ENCODE data around the gene RALGAPB.

RALGAPB gene

GRCh38 chr20:38588303-38588702 lies 115.7 kb downstream of the RALGAPB start:
- no peaks in the 10 kb centered on the region for H3K27me3 ChIP-seq (ENCODE audit: low read length)
- no peaks in the 10 kb centered on the region for H4K20me1 ChIP-seq (ENCODE audit: low read depth, low read length)
- no peaks in the 10 kb centered on the region for H3K9me3 ChIP-seq (ENCODE audit: insufficient read depth, low read length)
- H3K4me3 ChIP-seq (ENCODE audit: insufficient read depth, low read length, poor library complexity, severe bottlenecking): no peak overlapping the region
- TF ChIP-seq CTCF (IDR thresholded peaks at IDR 0.05; ENCODE audit: insufficient read depth, low read length, poor library complexity, severe bottlenecking): no peak
- no peak for TF ChIP-seq EZH2phosphoT487 (conservative IDR thresholded peaks at IDR 0.05; ENCODE audit: low read length)
- no peaks in the 10 kb centered on the region for H3K9me2 ChIP-seq (replicated peaks; ENCODE audit: insufficient read depth, low read length)
- no peak overlapping the region for H2AFZ ChIP-seq (ENCODE audit: low read depth, low read length, severe bottlenecking)
- H3K9ac ChIP-seq (ENCODE audit: low read length): no peak overlapping the region
- H3F3A ChIP-seq (ENCODE audit: insufficient read depth): no peaks in the 10 kb centered on the region
- H3K27ac ChIP-seq (ENCODE audit: low read depth, low read length): no peak overlapping the region
- no peak overlapping the region for H3K4me2 ChIP-seq (ENCODE audit: low read depth, low read length, poor library complexity, severe bottlenecking)
- no peaks in the 10 kb centered on the region for H3K79me2 ChIP-seq (ENCODE audit: insufficient read depth, low read length)
- H3K36me3 ChIP-seq (ENCODE audit: low read length): no peaks in the 10 kb centered on the region

GRCh38 chr20:38589351-38589750 lies 116.7 kb downstream of the RALGAPB start:
- TF ChIP-seq CTCF (IDR thresholded peaks at IDR 0.05; ENCODE audit: insufficient read depth, low read length, poor library complexity, severe bottlenecking) (no peak), EZH2phosphoT487 (conservative IDR thresholded peaks at IDR 0.05; ENCODE audit: low read length) (no peak)
- Histone ChIP-seq H3K36me3 (ENCODE audit: low read length) (no peaks in the 10 kb centered on the region), H2AFZ (ENCODE audit: low read depth, low read length, severe bottlenecking) (no peak overlapping the region), H3K4me2 (ENCODE audit: low read depth, low read length, poor library complexity, severe bottlenecking) (no peak overlapping the region), H3K27ac (ENCODE audit: low read depth, low read length) (no peak overlapping the region), H3K79me2 (ENCODE audit: insufficient read depth, low read length) (no peaks in the 10 kb centered on the region), H3F3A (ENCODE audit: insufficient read depth) (no peaks in the 10 kb centered on the region), H3K9me2 (replicated peaks; ENCODE audit: insufficient read depth, low read length) (no peaks in the 10 kb centered on the region), H3K9me3 (ENCODE audit: insufficient read depth, low read length) (no peaks in the 10 kb centered on the region), H4K20me1 (ENCODE audit: low read depth, low read length) (no peaks in the 10 kb centered on the region), H3K9ac (ENCODE audit: low read length) (no peak overlapping the region), H3K4me3 (ENCODE audit: insufficient read depth, low read length, poor library complexity, severe bottlenecking) (no peak overlapping the region), H3K27me3 (ENCODE audit: low read length) (no peaks in the 10 kb centered on the region)

GRCh38 chr20:38589967-38590675 lies 117.5 kb downstream of the RALGAPB start:
- Histone ChIP-seq H3K9me3 (ENCODE audit: insufficient read depth, low read length) (no peaks in the 10 kb centered on the region), H3K9ac (ENCODE audit: low read length) (no peak overlapping the region), H3K79me2 (ENCODE audit: insufficient read depth, low read length) (no peaks in the 10 kb centered on the region), H3K27me3 (ENCODE audit: low read length) (no peaks in the 10 kb centered on the region), H3K4me3 (ENCODE audit: insufficient read depth, low read length, poor library complexity, severe bottlenecking) (no peak overlapping the region), H3K4me2 (ENCODE audit: low read depth, low read length, poor library complexity, severe bottlenecking) (no peak overlapping the region), H3K36me3 (ENCODE audit: low read length) (no peaks in the 10 kb centered on the region), H3K9me2 (replicated peaks; ENCODE audit: insufficient read depth, low read length) (no peaks in the 10 kb centered on the region), H4K20me1 (ENCODE audit: low read depth, low read length) (no peaks in the 10 kb centered on the region), H3F3A (ENCODE audit: insufficient read depth) (no peaks in the 10 kb centered on the region), H3K27ac (ENCODE audit: low read depth, low read length) (no peak overlapping the region), H2AFZ (ENCODE audit: low read depth, low read length, severe bottlenecking) (no peak overlapping the region)
- TF ChIP-seq EZH2phosphoT487 (conservative IDR thresholded peaks at IDR 0.05; ENCODE audit: low read length): no peak
- TF ChIP-seq CTCF (IDR thresholded peaks at IDR 0.05; ENCODE audit: insufficient read depth, low read length, poor library complexity, severe bottlenecking): no peak
